T-cell (primary cell): Measurements from ENCODE around the gene PIGC. TPM values are rescaled to one million over a fixed set of nuclear protein-coding genes. Genes with fewer than 3 reads are reported as not detected.
A peak's percentile ranks its signal among the peaks of the same experiment; 100 is the strongest.

ENCODE experiments used
- ATAC-seq, 4 experiments: fragments of 200-7000 bp in 3 of 4; fragments of 150-1000 bp in 1 of 4; cut with Tn5 transposase; replicated peaks in 1 of 4; 1 replicate in 3 of 4; 2 replicates in 1 of 4; pipeline ENCODE4 v1.10.0; 2021; ENCODE audit warnings: moderate library complexity in 3 of 4, mild to moderate bottlenecking in 2 of 4, moderate number of reproducible peaks in 1 of 4
- CTCF ChIA-PET, 2 donors: fragments of 300-600 bp; sonication (Branson Sonifier 250); formaldehyde crosslinking; loops; one replicate each; lab custom pipeline; 2022; ENCODE audit warnings: antibody characterized with exemption in 2 of 2; lab: Charles Lee
- POLR2A ChIA-PET, 2 donors: fragments of 300-600 bp; sonication (Branson Sonifier 250); formaldehyde crosslinking; loops; one replicate each; lab custom pipeline; 2022; ENCODE audit warnings: antibody characterized with exemption in 2 of 2; lab: Charles Lee
- DNase-seq, 35 experiments: peaks; one replicate each; pipeline versions ENCODE4 v3.0.0 to v3.0.0-alpha.2; 2013 to 2023
- H3K27ac ChIP-seq: one replicate; pipeline ENCODE4 v1.5.1; 2013; ENCODE audit warnings: low read length
- H3K27me3 ChIP-seq, 2 experiments: replicated peaks in 1 of 2; 1 replicate in 1 of 2; 2 replicates in 1 of 2; pipeline versions ENCODE4 v1.6.1 to v1.7.0; 2013; ENCODE audit warnings: low read length in 1 of 2, mixed read lengths in 1 of 2; ENCODE audit not compliant: control insufficient read depth in 2 of 2, insufficient read depth in 2 of 2; ENCODE audit errors: extremely low read depth in 1 of 2
- H3K36me3 ChIP-seq, 2 donors: 1 replicate in 1 of 2; 2 replicates in 1 of 2; pipeline versions ENCODE4 v1.6.1 to v1.7.0; 2013; ENCODE audit warnings: low read length in 1 of 2; ENCODE audit not compliant: control insufficient read depth in 2 of 2, insufficient read depth in 1 of 2; ENCODE audit errors: extremely low read depth in 1 of 2
- H3K4me1 ChIP-seq, 2 experiments: 1 replicate in 1 of 2; 2 replicates in 1 of 2; pipeline versions ENCODE4 v1.6.1 to v1.7.0; 2013; ENCODE audit warnings: low read length in 2 of 2, mixed read lengths in 1 of 2; ENCODE audit not compliant: insufficient read depth in 2 of 2, control insufficient read depth in 1 of 2; ENCODE audit errors: extremely low read depth in 1 of 2
- H3K4me3 ChIP-seq, 2 donors: 1 replicate in 1 of 2; 2 replicates in 1 of 2; pipeline versions ENCODE4 v1.5.1 to v1.7.0; 2013; ENCODE audit warnings: mild to moderate bottlenecking in 2 of 2, low read length in 1 of 2, moderate library complexity in 1 of 2; ENCODE audit not compliant: control insufficient read depth in 1 of 2; ENCODE audit errors: extremely low read depth in 1 of 2
- H3K9me3 ChIP-seq: 2 replicates; pipeline ENCODE4 v1.7.0; 2013
- H3K27ac Mint-ChIP-seq, 2 donors: one replicate each; pipeline ENCODE4 v1.8.0; 2020 to 2021; ENCODE audit warnings: mild to moderate bottlenecking in 2 of 2, mixed read lengths in 2 of 2
- H3K27me3 Mint-ChIP-seq, 2 donors: one replicate each; pipeline ENCODE4 v1.8.0; 2021 to 2022; ENCODE audit warnings: mixed read lengths in 2 of 2
- H3K36me3 Mint-ChIP-seq: one replicate; pipeline ENCODE4 v1.8.0; 2021; ENCODE audit warnings: mixed read lengths
- H3K4me1 Mint-ChIP-seq, 3 donors: one replicate each; pipeline ENCODE4 v1.8.0; 2020 to 2022; ENCODE audit warnings: mixed read lengths in 3 of 3, mild to moderate bottlenecking in 1 of 3
- H3K4me3 Mint-ChIP-seq, 3 donors: one replicate each; pipeline ENCODE4 v1.8.0; 2020 to 2022; ENCODE audit warnings: mild to moderate bottlenecking in 3 of 3, mixed read lengths in 3 of 3, moderate library complexity in 3 of 3
- H3K9me3 Mint-ChIP-seq, 3 donors: one replicate each; pipeline ENCODE4 v1.8.0; 2020 to 2022; ENCODE audit warnings: mixed read lengths in 3 of 3
- WGBS: methylation state at CpG from one replicate; pipeline ENCODE4 v1.1.5; 2013; ENCODE audit warnings: missing lambda C conversion rate; ENCODE audit not compliant: insufficient coverage; 5-methylcytosine and 5-hydroxymethylcytosine counted together
- total RNA-seq, 35 experiments: library from RNA in 6 of 35; stranded (reverse) in 6 of 35; fragments of 120-200 nt in 1 of 35; gene quantifications; one replicate each; pipeline versions ENCODE4 v1.2.1 to v1.2.4 and lab custom pipeline; 2013 to 2026

PIGC gene
- total RNA-seq, 5 donors from 2014 or later (not counting 1 experiment from before 2014, with no cell fraction given), result 26.9 to 39.0 (median 34.5) TPM

DNA sequence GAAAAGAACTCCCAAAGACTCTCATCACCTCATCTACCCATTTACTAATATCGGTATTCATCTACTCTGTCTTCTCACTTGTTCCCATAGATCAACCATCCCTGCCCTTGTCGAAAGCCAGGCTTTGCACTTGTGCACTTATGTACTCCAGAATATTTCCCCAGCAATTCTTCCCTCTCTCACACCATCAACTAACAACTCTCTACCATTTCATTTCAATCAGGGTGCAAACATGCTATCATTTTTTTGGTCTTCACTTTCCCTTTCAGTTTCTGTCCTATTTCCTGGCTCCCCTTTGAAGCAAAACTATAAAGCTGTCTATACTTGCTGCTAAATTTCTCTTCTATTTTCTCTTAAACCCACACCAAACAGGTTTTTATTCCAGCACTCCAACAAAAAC, 16.7 kb downstream of the PIGC start:
- Mint-ChIP-seq H3K27ac (no peak overlapping the region), H3K4me3 (no peak overlapping the region), H3K36me3 (no peaks in the 10 kb centered on the region), H3K27me3 (no peaks in the 10 kb centered on the region), H3K4me1 (peaks cover 17 to 35% (median 30%) of the 10 kb centered on the region in 3 donors), H3K9me3 (no peaks in the 10 kb centered on the region)
- POLR2A ChIA-PET, result no interaction called here
- Histone ChIP-seq H3K4me1 (peaks cover 36 to 59% of the 10 kb centered on the region in 2 experiments), H3K9me3 (no peaks in the 10 kb centered on the region), H3K36me3 (no peaks in the 10 kb centered on the region), H3K27me3 (no peaks in the 10 kb centered on the region), H3K27ac (peak overlapping the region; percentile 46), H3K4me3 (peak overlapping the region in 1 of 2 donors; percentile 4)
- CTCF ChIA-PET, result interaction anchor here (1.1 to 5.7 kb wide), 4 partner anchors 16 to 32 kb away, joined by 5 to 42 read pairs (median 5); partner anchors contain the start of gene PIGC (in 1 of the 2)
- ATAC-seq, result peak; percentile 36 to 58 (median 40)
- DNase-seq, result peak in 1 of 35 experiments; percentile 46
- WGBS, result 65% methylated on average over 2 of the region's 2 CpGs

DNA sequence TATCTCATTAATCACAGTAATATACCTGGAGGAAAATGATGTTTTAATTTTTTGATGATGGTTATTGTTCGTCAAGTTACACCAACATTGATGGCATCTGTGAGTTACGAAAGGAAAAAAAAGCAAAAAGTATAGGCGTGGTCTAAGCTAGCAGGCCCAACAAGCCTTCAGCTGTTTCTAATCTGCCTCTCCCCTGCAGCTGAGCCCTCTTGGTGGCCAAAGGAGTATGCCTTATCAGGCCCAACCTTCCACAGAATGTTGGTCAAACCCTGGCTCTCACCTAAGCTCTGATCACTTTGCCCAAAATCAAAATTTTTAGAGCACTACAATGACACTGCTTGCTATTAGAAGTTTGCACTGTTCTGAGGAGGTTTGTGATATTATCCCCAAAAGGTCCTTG, 18.5 kb downstream of the PIGC start:
- POLR2A ChIA-PET, result no interaction called here
- ATAC-seq (no peak), DNase-seq (no peak)
- Mint-ChIP-seq H3K36me3 (peaks cover 4% of the 10 kb centered on the region), H3K27ac (no peak overlapping the region), H3K27me3 (no peaks in the 10 kb centered on the region), H3K4me3 (no peak overlapping the region), H3K4me1 (peaks cover 15 to 29% (median 25%) of the 10 kb centered on the region in 3 donors), H3K9me3 (no peaks in the 10 kb centered on the region)
- Histone ChIP-seq H3K36me3 (no peaks in the 10 kb centered on the region), H3K9me3 (no peaks in the 10 kb centered on the region), H3K4me1 (peaks cover 24 to 52% of the 10 kb centered on the region in 2 experiments), H3K27me3 (no peaks in the 10 kb centered on the region), H3K4me3 (no peak overlapping the region), H3K27ac (no peak overlapping the region)
- CTCF ChIA-PET, result interaction anchor here (0.7 to 1.1 kb wide), 2 partner anchors 21 to 302 kb away, joined by 3 read pairs; no protein-coding TSS in a partner anchor
- 95% methylated on average over 2 of the region's 3 CpGs for WGBS

DNA sequence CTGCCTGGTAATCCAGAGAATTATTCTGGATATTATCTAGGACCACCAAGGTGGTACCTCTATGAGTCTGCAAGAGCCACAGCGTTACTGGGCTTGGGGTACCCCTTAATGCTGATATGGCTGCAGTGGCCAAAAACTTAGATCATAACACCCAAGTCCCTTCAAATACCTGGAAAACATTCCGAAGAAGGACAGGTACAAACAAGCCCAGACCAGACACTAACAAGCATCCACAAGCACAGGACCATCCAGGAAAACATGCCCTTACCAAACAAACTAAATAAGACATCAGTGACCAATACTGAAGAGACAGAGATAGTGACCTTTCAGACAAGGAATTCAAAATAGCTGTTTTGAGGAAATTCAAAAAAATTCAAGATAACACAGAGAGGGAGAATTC, 20.5 kb downstream of the PIGC start:
- DNase-seq (no peak), ATAC-seq (no peak)
- H3K27me3 Mint-ChIP-seq, result no peaks in the 10 kb centered on the region
- Histone ChIP-seq H3K4me3 (no peak overlapping the region), H3K4me1 (peaks cover 17 to 44% of the 10 kb centered on the region in 2 experiments), H3K36me3 (no peaks in the 10 kb centered on the region), H3K27ac (no peak overlapping the region), H3K9me3 (no peaks in the 10 kb centered on the region), H3K27me3 (no peaks in the 10 kb centered on the region)
- ChIA-PET CTCF (no interaction called here), POLR2A (interaction anchor here in 1 of 2 donors (0.6 kb wide), 1 partner anchor 20 kb away, joined by 3 read pairs; no protein-coding TSS in a partner anchor)
- H3K4me1 Mint-ChIP-seq, result peaks cover 15 to 21% (median 17%) of the 10 kb centered on the region in 3 donors
- no peak overlapping the region for H3K4me3 Mint-ChIP-seq
- WGBS, result 100% methylated on average over 2 of the region's 2 CpGs
- no peaks in the 10 kb centered on the region for H3K9me3 Mint-ChIP-seq
- peaks cover 4% of the 10 kb centered on the region for H3K36me3 Mint-ChIP-seq
- no peak overlapping the region for H3K27ac Mint-ChIP-seq

DNA sequence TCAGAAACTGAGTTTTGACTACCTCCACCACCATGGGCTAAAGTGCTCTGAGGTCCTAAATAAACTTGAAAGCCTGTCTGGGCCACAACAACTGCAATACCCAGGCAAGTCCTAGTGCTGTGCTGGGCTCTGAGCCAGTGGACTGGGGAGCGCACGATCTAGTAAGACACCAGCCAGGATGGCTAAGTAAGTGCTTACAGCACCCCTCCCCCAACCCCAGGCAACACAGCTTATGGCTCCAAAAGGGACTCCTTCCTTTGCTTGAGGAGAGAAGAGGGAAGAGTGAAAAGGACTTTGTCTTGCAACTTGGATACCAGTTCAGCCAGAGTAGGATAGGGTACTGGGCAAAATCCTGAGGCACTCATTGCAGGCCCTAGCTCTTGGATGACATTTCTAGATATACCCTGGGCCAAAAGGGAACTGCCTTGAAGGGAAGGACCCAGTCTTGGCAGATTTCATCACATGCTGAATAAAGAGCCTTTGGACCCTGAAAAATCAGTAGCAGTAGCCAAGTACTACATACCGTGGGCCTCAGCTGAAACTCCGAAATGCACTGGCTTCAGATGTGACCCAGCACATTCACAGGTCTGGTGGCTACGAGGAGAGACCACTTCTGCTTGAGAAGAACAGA, 21.8 kb downstream of the PIGC start:
- H3K27me3 Mint-ChIP-seq, result no peaks in the 10 kb centered on the region
- no peaks in the 10 kb centered on the region for H3K9me3 Mint-ChIP-seq
- ChIA-PET CTCF (interaction anchor here in 1 of 2 donors (1.4 to 1.7 kb wide), 2 partner anchors 9 to 23 kb away, joined by 3 to 5 read pairs; no protein-coding TSS in a partner anchor), POLR2A (interaction anchor here in 1 of 2 donors (0.6 kb wide), 1 partner anchor 249 kb away, joined by 4 read pairs; no protein-coding TSS in a partner anchor)
- H3K36me3 Mint-ChIP-seq, result peaks cover 4% of the 10 kb centered on the region
- peaks cover 15 to 21% (median 17%) of the 10 kb centered on the region in 3 donors for H3K4me1 Mint-ChIP-seq
- H3K36me3 ChIP-seq, result no peaks in the 10 kb centered on the region
- ATAC-seq, result no peak
- H3K4me3 ChIP-seq, result no peak overlapping the region
- 97% methylated on average over 3 of the region's 5 CpGs for WGBS
- no peak for DNase-seq
- peaks cover 7 to 33% of the 10 kb centered on the region in 2 experiments for H3K4me1 ChIP-seq
- no peak overlapping the region for H3K27ac ChIP-seq
- no peaks in the 10 kb centered on the region for H3K27me3 ChIP-seq
- peak overlapping the region in 1 of 2 donors; percentile 12 for H3K27ac Mint-ChIP-seq
- no peak overlapping the region for H3K4me3 Mint-ChIP-seq
- H3K9me3 ChIP-seq, result no peaks in the 10 kb centered on the region

DNA sequence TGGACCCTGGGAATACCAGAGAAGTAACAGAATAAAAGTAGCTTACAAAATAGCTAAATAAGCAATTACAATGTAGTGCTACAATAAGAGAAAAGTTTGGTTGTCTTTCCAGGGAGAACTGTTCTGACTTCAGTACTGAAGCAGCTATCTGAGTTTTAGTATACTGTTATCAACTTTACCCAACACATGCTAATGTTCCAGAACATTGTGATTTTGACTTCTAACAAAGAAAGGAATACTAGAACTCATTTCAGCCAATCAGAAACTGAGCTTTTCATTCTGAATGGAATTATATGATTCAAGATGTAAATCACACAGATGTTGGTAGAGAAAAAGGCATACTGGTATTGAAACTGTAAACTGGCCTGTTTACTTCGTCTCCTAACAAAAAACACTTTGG, 23.5 kb downstream of the PIGC start, which contains the start of gene C1orf105:
C1orf105 (plus strand) TSS at position 301 of the 400 bp plus-strand sequence. CDS start 201 bp downstream, outside the sequence.
- Histone ChIP-seq H3K9me3 (no peaks in the 10 kb centered on the region), H3K36me3 (no peaks in the 10 kb centered on the region), H3K4me3 (no peak within 1 kb of the TSS), H3K27ac (no peak within 1 kb of the TSS), H3K27me3 (no peaks in the 10 kb centered on the region), H3K4me1 (peaks cover 3 to 28% of the 10 kb centered on the region in 2 experiments)
- Mint-ChIP-seq H3K9me3 (no peaks in the 10 kb centered on the region), H3K27me3 (no peaks in the 10 kb centered on the region), H3K4me1 (peaks cover 17 to 23% (median 20%) of the 10 kb centered on the region in 3 donors), H3K4me3 (no peak within 1 kb of the TSS), H3K36me3 (peaks cover 4% of the 10 kb centered on the region), H3K27ac (peak within 1 kb of the TSS in 1 of 2 donors; percentile 12)
- ChIA-PET CTCF (interaction anchor here (0.6 to 1.7 kb wide), 5 partner anchors 11 to 889 kb away, joined by 3 to 5 read pairs (median 3); no protein-coding TSS in a partner anchor), POLR2A (no interaction called here)
- no CpG with 5 or more reads among the region's 1 CpG for WGBS
- ATAC-seq (no peak), DNase-seq (no peak)

DNA sequence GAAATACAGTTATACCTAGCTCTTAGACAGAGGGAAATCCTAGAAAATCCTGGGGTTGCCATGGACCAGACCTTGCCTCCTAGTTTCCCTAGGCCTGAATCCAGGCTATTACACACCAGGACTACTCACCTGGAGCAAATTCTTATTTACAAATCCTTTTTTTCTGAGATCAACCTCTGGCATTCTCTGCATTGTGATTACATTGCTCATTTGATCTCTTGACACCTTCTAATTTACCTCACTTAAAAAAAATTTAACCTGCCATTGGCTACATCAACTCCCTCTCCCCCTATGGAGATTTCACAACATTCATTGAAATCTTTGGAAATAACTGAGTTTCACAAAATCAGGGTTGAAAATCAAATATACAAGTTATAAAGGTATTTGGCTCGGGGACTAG, 26.3 kb downstream of the PIGC start:
- no peak for ATAC-seq
- no peak for DNase-seq
- H3K27me3 ChIP-seq, result no peaks in the 10 kb centered on the region
- no peak overlapping the region for H3K4me3 ChIP-seq
- ChIA-PET POLR2A (no interaction called here), CTCF (interaction anchor here (1.0 to 2.4 kb wide), 2 partner anchors 12 to 18 kb away, joined by 3 to 7 read pairs; no protein-coding TSS in a partner anchor)
- WGBS, result 83% methylated on average over 1 of the region's 1 CpG
- Mint-ChIP-seq H3K9me3 (no peaks in the 10 kb centered on the region), H3K4me3 (no peak overlapping the region), H3K4me1 (peaks cover 16 to 21% (median 20%) of the 10 kb centered on the region in 3 donors), H3K27me3 (no peaks in the 10 kb centered on the region), H3K36me3 (peaks cover 12% of the 10 kb centered on the region), H3K27ac (no peak overlapping the region)
- H3K4me1 ChIP-seq, result peaks cover 3 to 28% of the 10 kb centered on the region in 2 experiments
- no peak overlapping the region for H3K27ac ChIP-seq
- H3K36me3 ChIP-seq, result no peaks in the 10 kb centered on the region
- H3K9me3 ChIP-seq, result no peaks in the 10 kb centered on the region
